IPS DF 19.7 (cell line): ENCODE results near the gene WDFY3.
"Not testable (repeated sequence)": the region's sequence is repeated elsewhere in the genome, so short reads cannot be mapped to it uniquely, and the experiment has no call there.

Source experiments
- DNase-seq: peaks from one replicate; pipeline ENCODE4 v3.0.0-alpha.2; 2013; ENCODE audit warnings: low read depth, low spot score

The WDFY3 gene

GRCh38 chr4:84718699-84719098, 247.8 kb downstream of the WDFY3 start:
- DNase-seq = no peak

DNA sequence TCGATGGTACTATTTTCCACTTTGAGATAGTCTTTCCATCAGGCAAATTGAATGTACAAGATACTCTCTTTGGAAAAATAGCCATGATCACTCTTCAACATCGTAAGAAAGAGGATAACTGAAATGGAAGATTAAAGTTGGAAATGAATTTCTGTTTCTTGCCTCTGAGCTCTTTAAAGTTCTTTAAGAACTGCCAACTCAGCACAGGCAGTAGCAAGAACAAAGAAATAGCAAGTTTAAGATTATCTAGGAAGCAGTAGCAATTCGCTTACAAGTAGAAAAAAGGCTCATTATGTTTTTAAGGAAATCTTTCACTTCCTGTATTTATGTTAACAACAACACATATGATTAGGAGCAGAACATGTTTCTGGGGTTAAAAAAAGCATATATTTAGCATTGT, 255.9 kb downstream of the WDFY3 start:
- no peak for DNase-seq

- DNase-seq = no peak
Observed at GRCh38 chr4:84708406-84709135, 257.9 kb downstream of the WDFY3 start.

DNA sequence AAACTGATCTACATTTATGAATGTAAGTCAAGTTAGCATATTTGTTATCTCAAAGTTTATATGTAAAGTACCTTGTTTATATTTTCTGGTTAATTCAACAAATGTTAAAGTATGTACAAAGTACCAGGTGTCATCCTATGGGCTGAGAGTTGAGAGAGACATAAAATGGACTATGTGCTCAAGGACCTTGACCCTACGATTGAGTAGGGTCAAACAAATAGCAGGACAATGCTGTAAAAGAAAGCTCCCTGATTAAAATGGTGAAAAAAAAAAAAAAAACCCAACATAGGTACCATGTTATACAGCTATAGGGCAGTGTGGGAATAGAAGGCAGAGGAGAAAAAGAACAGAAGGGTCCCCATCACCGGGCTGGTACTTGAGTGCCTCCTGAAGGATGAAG, 260.2 kb downstream of the WDFY3 start:
- no peak for DNase-seq

GRCh38 chr4:84699001-84699671, 267.4 kb downstream of the WDFY3 start:
- DNase-seq = no peak

DNA sequence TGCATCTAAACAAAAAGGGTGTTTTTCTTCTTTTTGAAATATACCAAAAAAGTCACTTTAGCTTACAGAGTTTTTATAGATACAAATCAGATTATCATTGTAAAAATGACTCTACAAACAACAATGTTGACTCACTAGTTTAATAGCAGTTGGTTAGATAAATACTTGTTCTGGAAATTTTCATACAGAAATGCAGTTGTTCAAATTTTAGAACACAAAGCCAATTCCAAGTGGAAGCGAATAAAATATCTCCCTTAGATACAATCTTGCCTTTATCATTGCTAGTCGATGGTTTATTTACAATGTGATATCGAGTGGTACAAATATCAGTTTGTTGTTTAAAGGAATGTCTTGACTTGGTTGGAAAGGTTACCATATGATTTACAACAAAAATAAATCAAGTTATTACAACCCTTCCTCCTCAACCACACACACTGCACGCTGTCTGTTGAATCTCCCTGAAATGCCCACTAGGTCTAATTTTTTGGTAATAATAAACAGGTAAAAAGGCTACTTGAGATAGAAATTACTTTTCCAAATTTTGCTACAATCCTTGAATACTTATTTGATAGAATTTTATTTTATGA, 268.8 kb downstream of the WDFY3 start:
- no peak for DNase-seq

GRCh38 chr4:84697159-84697558, 269.3 kb downstream of the WDFY3 start:
- no peak for DNase-seq

DNA sequence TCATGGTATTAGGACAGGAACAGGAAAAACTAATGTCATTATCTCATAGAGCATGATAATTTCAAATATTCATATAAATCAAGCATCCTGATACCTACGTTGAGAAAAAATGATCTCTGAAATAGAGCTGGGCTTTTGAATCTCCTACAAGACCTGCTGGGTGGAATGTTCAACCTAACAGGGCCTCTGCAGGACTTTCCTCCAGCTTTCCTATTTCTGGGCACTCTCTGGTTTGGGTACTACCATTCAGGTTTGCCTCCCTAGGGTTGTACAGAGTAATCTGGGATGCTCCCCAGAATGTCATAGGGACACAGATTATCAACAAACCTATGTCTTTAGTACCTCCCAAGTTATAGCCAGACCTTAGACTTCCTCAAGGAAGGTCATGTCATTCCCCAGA, 274.7 kb downstream of the WDFY3 start:
- no peak for DNase-seq

DNA sequence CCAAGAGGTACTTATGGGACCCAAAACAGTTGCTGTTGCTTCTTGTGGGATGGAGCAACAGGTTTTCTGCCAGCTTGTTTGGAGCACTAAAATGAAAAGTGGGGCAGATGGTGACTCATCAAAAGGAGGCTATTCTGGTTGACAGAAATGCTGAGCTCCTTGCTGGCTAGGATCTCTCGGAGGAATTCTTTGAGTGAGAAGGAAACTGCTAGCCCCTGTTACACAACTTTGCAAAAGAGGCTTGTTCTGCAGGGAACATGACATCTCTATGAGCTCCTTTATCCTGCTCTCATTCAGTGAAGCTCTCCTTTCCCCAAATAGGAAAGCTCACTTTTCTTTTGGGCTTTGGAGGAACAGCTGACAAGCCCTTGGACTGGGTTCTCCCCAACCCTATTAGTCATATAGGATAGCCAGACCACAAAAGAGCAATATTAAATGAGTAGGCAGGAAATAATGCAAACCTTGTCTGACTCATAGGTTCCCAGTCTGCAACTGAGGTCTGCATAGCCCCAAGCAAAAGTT, 275.3 kb downstream of the WDFY3 start:
- no peak for DNase-seq

GRCh38 chr4:84690481-84690880, 276.0 kb downstream of the WDFY3 start:
- no peak for DNase-seq

- DNase-seq = no peak
Observed at GRCh38 chr4:84689197-84689596, 277.3 kb downstream of the WDFY3 start.

DNA sequence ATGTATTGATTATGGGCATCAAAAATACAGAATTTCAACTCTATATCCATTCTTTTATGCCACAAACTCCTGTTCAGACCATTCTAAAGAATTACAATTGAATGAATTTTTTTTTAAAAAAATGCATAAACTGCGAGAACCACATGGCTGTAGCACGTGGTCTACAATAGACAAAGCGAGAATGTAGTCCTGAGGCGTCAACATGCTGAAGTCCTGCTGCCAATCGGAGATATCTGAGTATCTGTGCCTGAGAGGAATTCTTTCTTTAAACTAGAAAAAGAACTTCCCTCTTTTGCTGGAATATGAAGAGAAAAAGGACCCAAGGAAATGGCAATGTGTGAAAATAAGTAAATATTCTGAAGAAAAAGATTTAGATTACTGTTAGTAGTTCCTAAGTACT, 277.9 kb downstream of the WDFY3 start:
- no peak for DNase-seq

DNA sequence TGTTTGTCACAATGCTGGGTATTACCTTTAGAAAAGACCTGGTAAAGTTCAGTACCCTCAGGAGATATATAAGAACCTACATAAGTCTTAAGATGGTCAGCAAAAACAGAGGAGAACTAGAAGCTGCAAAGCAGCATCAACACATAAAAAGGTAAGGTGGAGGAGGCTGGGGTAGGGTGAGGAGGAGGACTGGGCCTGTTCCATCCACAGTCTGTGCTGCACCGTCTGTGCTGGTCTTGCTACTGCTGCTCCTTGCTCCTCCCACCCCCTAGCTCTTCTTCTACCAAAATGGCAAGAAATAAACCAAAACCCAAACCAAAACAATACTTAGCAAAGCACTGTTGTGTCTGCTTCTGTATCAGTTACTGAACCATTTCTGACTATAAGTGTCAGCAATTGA, 281.4 kb downstream of the WDFY3 start:
- no peak for DNase-seq

- DNase-seq = no peak
Observed at GRCh38 chr4:84684361-84684760, 282.1 kb downstream of the WDFY3 start.

- no peak for DNase-seq
Observed at GRCh38 chr4:84683064-84683850, 283.2 kb downstream of the WDFY3 start.

- DNase-seq = not testable (repeated sequence)
Observed at GRCh38 chr4:84682661-84683060, 283.8 kb downstream of the WDFY3 start.

GRCh38 chr4:84681486-84682274, 284.8 kb downstream of the WDFY3 start:
- DNase-seq = no peak

DNA sequence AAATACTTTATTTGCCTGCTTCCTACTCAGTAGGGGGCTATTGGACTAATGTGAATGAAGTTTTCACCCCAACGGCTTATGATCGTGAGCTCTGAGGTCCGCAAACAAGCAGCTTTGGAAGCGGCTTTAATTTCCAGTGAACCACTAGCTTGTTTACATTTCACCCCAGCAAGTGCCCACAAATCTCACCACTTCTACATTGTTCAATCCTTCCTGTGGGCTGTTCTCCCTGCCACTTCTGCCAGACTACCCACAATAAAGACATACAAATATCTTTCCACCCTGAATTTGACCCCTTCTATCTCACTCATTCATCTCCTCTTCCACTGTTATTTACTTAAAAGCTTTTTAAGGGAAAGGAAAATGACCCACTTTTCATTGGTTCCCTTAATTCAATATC, 285.5 kb downstream of the WDFY3 start:
- DNase-seq = no peak

DNA sequence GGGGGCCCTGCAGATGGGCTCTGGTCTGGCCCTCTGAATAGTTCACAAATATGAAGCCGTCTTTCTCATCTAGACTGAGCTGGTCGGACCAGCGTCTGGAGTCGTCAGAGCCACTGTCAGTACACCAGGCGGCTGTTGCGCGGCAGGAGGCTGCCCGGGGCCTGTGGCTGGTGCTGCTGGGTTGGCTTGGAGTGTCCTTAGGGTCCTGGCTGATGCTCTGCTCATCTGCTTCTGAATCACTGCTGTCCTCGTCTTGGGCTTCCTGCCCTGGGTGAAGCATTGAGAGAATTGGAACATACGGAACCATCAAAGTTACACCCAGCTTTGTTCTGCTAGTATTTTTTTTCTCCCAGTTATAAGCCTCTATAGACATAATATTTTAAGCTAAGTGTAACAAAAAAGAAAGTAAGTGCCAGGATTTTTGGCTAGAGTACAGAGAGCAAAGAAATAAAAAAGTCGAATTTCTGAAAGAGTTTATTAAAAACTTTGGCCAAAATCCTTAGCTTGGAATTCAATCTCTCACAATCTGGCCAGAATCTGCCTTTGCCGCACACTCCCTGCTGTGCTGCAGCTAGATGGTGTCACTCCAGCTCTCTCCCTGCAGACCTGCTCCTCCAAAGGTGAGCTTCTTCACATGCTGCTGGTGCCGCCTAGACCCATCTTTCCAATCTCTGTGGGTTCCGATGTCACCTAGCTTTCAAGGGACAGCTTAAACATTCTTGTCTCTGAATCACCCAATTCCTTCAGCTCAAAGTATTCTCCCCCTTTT, 287.3 kb downstream of the WDFY3 start:
- DNase-seq = no peak

DNA sequence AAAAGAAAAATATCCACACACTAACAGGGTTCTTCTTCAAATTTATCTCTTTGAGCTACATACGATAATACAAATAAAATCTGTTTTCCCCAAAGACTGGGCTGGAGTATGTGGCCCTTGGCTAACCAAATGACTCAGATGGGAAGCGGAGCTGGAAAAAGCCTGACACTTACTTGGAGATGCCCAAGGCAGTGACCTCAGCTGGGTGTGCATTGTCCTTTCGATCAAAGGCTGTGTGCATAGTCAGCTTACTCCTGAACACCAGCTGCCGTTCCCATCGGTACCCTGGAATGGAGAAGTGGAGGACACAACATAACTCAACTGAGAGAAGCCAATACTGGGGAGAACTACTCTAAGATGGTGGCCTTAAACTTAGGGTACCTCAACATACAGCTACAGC, 288.5 kb downstream of the WDFY3 start:
- no peak for DNase-seq
